Cardiac muscle cell (in vitro differentiated cells and primary cell): ENCODE data around the gene BCAM. TPM values are rescaled to one million over a fixed set of nuclear protein-coding genes. Genes with fewer than 3 reads are reported as not detected.
"Not testable (repeated sequence)": the region's sequence is repeated elsewhere in the genome, so short reads cannot be mapped to it uniquely, and the experiment has no call there.

ENCODE experiments used
- DNase-seq, 2 donors: peaks; one replicate each; pipeline versions ENCODE4 v3.0.0 to v3.0.0-alpha.2; 2010 to 2017; ENCODE audit warnings: low read depth in 1 of 2, low spot score in 1 of 2
- H3K27ac ChIP-seq: fragments of 200-600 bp; sonication (generic); 2 replicates; pipeline ENCODE4 v1.5.1; 2016
- H3K27me3 ChIP-seq: fragments of 200-600 bp; sonication (generic); 2 replicates; pipeline ENCODE4 v1.6.0; 2016; ENCODE audit warnings: control low read depth
- H3K36me3 ChIP-seq: fragments of 200-600 bp; sonication (generic); 2 replicates; pipeline ENCODE4 v1.5.1; 2016; ENCODE audit warnings: control low read depth
- H3K4me1 ChIP-seq: fragments of 200-600 bp; sonication (generic); 2 replicates; pipeline ENCODE4 v1.8.1; 2017; ENCODE audit warnings: low read depth, mild to moderate bottlenecking, mixed run types
- H3K4me3 ChIP-seq: fragments of 200-600 bp; sonication (generic); 2 replicates; pipeline ENCODE4 v1.5.1; 2016; ENCODE audit warnings: mild to moderate bottlenecking
- H3K9me3 ChIP-seq: fragments of 200-600 bp; sonication (generic); 2 replicates; pipeline ENCODE4 v1.5.1; 2017; ENCODE audit warnings: low read depth, mild to moderate bottlenecking, control low read depth
- polyA plus RNA-seq: library from polyadenylated mRNA; unstranded; fragments of >200 nt; fragmentation: Nextera tagmentation; extraction: Ambion mirVana; gene quantifications from 2 replicates; pipeline ENCODE4 v1.2.1, GENCODE V29; 2016
- total RNA-seq: library from RNA; depleted of rRNA; stranded (reverse); fragments of >200 nt; gene quantifications from 2 replicates; pipeline ENCODE4 v1.2.3, GENCODE V29; 2016
- TF ChIP-seq, protein P1 (sequence below): IDR thresholded peaks from 2 replicates; pipeline ENCODE4 v1.5.1; 2012; ENCODE audit warnings: low read depth, mild to moderate bottlenecking, low read length

Gene BCAM
- total and polyA plus RNA-seq, 2 experiments from 2014 or later, result 41.4 to 338 TPM

DNA sequence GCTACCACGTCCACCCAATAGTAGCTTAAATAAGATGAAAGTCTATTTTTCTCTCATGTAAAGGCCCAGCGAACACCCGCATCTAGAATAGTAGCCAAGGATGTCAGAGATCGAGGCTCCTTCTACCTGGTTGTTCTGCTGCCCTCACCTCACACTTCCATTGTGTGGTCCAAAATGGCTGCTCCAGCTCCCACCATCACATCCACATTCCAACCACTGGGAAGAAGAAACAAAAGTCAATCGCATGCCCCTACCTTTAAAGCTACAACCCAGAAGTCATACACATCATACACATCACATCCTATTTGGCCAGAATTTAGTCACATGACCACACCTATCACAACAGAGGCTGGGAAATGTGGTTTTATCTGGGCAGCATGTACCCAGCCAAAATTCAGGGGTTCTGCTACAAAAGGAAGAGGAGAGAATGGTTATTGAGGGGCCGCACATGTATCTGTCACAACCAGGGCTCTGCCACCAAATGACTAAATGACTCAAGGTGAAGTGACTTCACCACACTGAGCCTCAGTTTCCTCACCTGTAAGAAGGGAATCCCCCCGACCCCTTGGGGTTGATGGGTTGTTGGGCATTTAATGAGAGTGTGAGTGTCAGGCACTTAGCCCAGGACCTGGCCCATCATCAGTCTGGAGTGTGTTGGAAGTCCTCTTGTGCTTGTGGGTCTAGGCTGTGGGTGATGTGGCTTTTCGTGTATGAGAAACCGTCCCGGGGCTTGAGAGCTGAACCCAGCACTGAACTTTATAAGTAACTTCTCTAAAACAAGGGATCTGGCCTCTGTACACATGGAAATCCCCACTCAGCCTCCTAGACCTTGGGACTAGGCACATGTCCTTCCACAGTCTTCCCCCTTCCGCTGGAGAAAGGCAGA is 41.4 kb upstream of the BCAM start:
- TF ChIP-seq, protein P1, sequence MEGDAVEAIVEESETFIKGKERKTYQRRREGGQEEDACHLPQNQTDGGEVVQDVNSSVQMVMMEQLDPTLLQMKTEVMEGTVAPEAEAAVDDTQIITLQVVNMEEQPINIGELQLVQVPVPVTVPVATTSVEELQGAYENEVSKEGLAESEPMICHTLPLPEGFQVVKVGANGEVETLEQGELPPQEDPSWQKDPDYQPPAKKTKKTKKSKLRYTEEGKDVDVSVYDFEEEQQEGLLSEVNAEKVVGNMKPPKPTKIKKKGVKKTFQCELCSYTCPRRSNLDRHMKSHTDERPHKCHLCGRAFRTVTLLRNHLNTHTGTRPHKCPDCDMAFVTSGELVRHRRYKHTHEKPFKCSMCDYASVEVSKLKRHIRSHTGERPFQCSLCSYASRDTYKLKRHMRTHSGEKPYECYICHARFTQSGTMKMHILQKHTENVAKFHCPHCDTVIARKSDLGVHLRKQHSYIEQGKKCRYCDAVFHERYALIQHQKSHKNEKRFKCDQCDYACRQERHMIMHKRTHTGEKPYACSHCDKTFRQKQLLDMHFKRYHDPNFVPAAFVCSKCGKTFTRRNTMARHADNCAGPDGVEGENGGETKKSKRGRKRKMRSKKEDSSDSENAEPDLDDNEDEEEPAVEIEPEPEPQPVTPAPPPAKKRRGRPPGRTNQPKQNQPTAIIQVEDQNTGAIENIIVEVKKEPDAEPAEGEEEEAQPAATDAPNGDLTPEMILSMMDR, result no peak
- H3K4me3 ChIP-seq, result no peak overlapping the region
- H3K27ac ChIP-seq, result no peak overlapping the region
- H3K9me3 ChIP-seq, result no peaks in the 10 kb centered on the region
- H3K27me3 ChIP-seq, result no peaks in the 10 kb centered on the region
- no peak for DNase-seq
- H3K4me1 ChIP-seq, result no peaks in the 10 kb centered on the region
- H3K36me3 ChIP-seq, result no peaks in the 10 kb centered on the region

DNA sequence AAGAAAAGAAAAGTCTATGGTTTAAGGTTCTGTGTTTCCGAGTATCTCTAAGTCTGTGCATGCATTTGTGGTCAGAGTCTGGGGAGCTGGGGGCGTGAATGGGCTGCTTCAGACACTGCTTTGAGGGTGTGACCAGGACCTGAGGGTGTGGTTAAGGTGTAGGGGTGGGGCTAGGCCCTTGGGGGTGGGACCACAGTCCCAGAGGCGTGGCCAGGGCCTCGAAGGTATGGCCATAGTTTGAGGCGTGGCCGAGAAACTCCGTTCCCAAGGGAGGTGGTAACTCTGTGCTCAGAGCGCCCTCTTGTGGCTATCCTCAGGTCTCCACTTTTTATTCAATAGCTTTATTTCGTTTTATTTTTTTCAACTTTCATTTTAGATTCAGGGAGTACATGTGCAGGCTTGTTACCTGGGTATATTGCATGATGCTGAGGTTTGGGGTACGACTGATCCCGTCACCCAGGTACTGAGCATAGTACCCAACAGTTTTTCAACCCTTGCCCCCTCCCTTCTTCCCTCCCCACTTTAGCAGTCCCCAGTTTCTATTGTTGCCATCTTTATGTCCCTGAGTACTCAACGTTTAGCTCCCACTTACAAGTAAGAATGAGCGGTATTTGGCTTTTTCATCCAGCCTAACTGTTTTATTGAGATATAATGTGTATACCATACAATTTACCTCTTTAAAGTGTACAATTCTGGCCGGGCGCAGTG is 38.2 kb upstream of the BCAM start:
- no peaks in the 10 kb centered on the region for H3K36me3 ChIP-seq
- peaks cover 5% of the 10 kb centered on the region for H3K27me3 ChIP-seq
- TF ChIP-seq, protein P1, result peak; percentile 70
- no peaks in the 10 kb centered on the region for H3K9me3 ChIP-seq
- DNase-seq, result peak; percentile 95 to 97
- no peak overlapping the region for H3K4me3 ChIP-seq
- H3K4me1 ChIP-seq, result no peaks in the 10 kb centered on the region
- no peak overlapping the region for H3K27ac ChIP-seq

DNA sequence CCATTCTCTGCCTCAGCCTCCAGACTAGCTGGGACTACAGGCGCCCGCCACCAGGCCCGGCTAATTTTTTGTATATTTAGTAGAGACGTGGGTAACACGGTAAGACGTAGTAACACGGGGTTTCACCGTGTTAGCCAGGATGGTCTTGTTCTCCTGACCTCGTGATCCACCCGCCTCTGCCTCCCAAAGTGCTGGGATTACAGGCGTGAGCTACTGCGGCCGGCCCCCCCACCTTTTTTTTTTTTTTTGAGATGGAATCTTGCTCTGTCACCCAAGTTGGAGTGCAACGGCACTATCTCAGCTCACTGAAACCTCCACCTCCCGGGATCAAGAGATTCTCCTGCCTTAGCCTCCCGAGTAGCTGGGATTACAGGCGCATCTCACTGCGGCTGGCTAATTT is 36.8 kb upstream of the BCAM start:
- H3K36me3 ChIP-seq, H3K4me1 ChIP-seq, H3K9me3 ChIP-seq, H3K27ac ChIP-seq, H3K4me3 ChIP-seq, DNase-seq, H3K27me3 ChIP-seq: not testable (repeated sequence)

DNA sequence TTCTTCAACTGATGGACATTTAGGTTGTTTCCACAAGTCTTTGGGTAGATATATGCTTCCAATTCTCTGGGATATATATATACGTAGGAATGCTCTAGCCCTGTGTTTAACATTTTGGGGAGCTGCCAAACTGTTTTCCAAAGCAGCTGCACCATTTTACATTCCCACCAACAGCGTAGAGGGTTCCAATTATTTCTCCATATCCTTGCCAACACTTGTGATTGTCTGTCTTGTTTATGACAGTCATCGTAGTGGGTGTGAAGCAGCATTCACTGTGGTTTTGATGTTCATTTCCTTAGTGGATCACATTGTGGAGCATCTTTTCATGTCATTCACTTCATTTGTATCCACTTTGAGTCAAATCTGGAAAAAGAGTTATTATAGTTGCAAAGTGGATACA is 35.9 kb upstream of the BCAM start:
- no peak for DNase-seq
- no peaks in the 10 kb centered on the region for H3K9me3 ChIP-seq
- no peak overlapping the region for H3K27ac ChIP-seq

DNA sequence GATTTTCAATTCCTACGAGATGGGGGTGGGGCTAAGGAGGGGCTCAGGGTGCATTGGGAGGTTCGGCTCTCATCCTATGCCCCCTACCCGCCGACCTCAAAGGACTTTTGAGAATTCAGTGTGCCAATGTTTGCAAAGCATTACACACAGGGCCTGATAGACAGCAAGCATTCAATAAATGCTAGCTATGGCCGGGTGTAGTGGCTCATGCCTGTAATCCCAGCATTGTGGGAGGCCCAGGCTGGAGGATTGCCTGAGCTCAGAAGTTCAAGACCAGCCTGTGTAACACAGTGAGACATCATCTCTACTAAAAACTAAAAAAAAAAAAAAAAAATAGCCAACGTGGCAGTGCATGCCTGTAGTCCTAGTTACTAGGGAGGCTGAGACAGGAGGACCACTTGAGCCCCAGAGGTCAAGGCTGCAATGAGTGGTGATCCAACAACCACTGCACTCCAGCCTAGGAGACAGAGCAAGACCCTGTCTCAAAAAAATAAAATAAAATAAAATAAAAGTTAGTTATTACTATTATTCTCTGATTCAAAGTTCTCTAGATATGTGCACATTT is 33.1 kb upstream of the BCAM start:
- DNase-seq, result no peak
- TF ChIP-seq, protein P1, result no peak
- H3K4me1 ChIP-seq, result no peaks in the 10 kb centered on the region

More for the DNA sequence above, 35.9 kb upstream of the BCAM start:
- Histone ChIP-seq H3K4me1 (no peaks in the 10 kb centered on the region), H3K4me3 (no peak overlapping the region), H3K36me3 (no peaks in the 10 kb centered on the region), H3K27me3 (peaks cover 5% of the 10 kb centered on the region)
- TF ChIP-seq, protein P1, result no peak

More for the DNA sequence above, 33.1 kb upstream of the BCAM start:
- Histone ChIP-seq H3K4me3 (no peak overlapping the region), H3K27me3 (peaks cover 5% of the 10 kb centered on the region), H3K9me3 (no peaks in the 10 kb centered on the region), H3K36me3 (no peaks in the 10 kb centered on the region), H3K27ac (no peak overlapping the region)
